NCI-H2107 (cell line): ENCODE measurements around the gene OR8B8.
"Not testable (repeated sequence)": the region's sequence is repeated elsewhere in the genome, so short reads cannot be mapped to it uniquely, and the experiment has no call there.

Source experiments
- DNase-seq: peaks from one replicate; lab custom pipeline; 2025; lab: John Stamatoyannopoulos, UW

OR8B8 gene, protein sequence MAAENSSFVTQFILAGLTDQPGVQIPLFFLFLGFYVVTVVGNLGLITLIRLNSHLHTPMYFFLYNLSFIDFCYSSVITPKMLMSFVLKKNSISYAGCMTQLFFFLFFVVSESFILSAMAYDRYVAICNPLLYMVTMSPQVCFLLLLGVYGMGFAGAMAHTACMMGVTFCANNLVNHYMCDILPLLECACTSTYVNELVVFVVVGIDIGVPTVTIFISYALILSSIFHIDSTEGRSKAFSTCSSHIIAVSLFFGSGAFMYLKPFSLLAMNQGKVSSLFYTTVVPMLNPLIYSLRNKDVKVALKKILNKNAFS

DNA sequence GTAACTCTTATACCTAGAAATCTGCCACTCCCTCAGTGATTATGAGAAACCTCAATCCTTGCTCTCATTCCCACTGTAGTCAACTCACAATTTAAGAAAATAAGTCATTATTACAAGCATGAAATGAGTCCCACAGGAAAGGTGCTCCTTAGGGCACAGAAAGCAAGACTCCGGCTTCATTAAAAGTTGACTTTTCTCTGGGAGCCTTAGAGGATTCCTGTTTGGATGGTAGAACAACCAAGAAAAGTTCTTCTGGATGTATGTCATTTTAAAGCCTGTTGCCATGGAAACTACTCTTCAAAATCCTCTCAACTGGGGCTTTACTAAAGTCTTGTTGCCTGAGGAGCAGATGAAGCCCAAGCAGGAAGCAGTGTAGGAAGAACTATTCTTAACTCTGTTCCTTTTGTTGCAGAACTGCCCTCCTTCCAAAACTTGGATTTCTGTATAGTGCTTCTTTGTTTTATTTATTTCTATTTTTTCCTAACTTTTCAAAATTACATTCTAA, at the start of gene OR8B8:
Gene OR8B8 (minus strand): TSS at position 51 of the 505 bp plus-strand sequence. CDS start 4,611 bp downstream, outside the sequence.
- no peak for DNase-seq

DNA sequence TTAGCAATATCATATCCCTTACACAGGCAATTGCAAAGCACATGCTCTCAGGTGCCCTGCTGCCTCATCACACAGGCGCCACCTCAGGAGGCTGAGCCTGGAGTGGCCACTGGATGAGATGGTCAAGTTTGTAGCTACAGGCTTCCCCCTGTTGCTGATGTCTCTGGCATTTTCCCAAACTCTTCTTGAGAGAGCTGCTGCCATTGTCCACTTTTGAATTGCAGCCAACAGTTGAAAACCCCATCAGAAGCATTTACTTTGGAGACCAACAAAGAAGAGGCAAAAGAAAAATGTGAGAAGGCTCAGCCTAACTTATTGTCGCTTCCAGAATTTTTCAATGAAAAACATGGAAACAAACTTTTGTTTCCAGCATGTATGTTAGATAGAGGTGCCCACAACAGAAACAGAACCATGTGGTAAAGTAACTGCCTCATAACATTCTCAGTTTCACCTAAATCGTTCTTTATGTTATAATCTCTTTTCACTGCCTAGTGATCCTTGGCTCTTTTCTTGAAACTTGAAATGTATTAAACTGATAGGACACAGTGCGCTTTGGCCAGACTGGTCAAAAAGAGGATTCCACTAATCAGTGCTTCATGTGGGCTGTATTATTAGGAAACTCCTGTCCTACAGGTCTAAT, 47.6 kb upstream of the OR8B8 start:
- no peak for DNase-seq

DNA sequence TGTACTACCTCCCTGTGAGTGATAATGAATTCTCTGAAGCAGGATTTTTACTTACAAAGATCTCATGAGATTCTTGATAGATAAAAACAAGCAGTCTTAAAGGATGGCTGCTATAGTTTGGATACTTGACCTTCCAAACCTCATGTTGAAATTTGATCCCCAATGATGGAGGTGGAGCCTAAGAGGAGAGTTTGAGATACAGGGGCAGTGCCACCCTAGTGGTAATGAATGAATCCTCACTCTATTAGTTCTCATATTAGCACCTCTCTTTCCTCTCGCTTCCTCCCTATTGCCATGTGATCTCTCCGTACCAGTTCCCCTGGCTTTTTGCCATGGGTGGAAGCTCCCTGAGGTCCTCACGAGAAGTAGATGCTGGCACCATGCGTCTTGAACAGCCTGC, 37.9 kb upstream of the OR8B8 start:
- no peak for DNase-seq

DNA sequence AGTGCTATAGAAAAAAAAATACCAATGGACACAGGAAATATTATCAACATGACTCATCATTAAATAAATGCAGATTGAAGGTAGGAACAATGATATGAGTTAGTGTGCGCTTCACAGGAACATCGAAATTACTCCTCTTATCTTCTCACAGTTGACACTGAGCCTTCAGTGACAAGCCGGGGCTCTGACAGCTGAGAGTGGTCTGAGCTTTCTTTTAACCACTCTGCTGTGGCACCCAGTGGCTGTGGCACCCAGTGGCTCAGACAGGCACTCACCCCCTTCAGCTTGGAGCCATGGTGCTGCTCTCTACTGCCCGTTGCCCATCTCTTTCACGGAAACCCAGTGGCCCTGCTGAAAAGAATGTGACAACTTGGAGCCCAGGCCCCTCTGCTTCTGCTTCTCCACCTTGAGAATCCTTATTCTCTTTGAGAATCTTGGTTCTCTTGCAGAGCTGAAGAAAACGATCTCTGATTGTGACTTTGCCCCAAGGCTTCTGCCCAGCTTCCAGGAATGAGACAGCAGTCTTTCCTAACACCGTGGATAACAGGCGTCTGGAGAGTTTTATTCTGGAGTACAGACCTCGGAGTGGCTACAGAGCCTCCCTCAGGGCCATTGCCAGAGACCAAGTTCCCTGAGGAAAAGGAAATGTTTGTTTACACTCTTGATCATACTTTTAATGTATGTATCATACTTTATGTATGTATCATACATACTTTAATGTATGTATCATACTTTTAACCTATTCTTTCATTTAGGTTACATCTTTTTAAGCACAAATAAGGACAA, 37.1 kb upstream of the OR8B8 start:
- no peak for DNase-seq

DNA sequence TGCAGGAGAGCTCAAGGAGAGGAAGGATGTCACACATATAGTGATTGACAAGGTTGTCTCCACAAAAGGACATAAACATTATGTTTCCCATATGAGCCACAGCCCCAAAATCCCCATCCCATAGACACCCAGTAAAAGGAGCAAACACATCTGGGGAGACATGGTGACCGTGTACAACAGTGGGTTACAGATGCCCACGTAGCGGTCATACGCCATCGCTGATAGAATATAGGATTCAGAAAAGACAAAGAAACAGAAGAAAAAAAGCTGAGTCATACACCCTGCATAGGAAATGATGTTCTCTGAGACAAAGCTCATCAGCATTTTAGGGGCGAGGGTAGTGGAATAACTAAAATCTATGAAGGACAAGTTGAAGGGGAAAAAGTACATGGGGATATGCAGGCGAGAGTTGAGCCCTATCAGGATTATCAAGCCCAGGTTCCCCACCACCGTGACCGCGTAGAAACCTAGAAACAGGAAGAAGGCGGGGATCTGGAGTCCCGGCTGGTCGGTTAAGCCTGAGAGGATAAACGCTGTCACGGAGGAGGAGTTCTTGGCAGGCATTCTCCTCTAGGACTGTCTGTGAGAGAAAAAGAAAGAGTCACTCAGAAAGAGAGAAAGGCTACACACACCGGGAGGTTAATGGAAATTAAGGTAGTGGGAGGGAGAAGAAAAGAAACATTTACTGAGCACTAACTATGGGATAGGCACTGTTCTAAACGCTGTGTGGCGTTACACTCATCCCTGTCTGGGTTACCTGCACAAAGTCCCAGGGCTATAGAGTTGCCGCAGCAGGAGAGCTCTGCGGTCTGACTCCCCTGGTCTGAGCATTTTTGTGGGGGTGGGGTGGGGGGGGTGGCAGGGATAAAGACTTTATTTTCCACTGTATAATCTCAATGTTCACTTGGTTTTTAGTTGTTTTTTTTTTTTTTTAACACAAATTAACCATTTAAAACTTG, 36.1 kb upstream of the OR8B8 start:
- DNase-seq: no peak

DNA sequence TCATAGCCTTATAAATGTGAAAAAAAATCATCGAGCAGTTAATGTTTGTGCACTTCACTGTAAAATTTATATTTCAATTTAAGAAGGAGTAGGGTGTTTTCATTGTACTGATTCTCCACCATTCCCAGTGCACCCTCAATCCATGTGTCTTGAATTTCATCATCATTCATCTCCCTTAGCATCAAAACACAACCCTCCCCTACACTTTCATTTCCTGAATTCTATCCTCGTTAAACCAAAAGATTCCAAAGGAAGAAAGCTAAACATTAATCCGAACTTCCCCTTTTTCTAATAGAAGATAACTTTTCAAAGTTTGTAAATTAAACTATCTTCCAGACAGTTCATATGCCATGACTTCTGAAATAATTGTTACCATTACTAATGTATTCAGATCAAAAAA, 34.1 kb upstream of the OR8B8 start:
- DNase-seq: no peak

DNA sequence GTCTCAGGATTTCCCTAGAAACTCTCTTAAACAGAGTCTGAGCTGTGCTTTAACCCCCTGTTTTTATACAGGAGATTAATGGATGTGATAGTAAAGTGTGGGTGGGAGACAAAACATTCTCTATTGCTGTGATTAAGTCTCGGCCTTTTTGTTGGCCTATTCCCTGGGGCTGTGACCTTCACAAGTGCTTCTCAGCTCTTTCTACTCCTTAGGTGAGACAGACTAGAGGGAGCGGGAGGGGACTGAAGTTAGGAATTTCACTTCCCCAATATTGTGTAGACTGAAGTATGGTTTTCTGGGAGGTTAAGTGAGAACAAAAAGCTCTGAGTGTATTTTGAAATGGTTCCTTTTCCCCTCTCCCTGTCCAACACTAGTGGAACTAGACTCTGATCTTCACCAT, 29.8 kb upstream of the OR8B8 start:
- DNase-seq: no peak

DNA sequence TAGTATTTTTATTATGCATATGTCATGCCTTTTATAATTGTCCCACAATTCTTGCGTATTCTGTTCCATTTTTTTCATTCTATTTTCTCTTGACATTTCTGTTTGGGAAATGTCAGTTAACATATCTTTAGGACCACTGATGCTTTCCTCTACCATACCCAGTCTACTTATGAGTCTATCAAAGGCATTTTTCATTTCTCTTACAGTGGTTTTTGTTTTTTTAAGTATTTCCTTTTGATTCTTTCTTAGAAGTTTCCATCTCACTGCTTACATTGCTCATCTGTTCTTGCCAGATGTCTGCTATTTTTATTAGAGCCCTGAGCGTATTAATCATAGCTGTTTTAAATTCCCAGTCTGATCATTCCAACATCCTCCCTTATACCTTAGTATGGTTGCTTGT, 29.3 kb upstream of the OR8B8 start:
- no peak for DNase-seq

DNA sequence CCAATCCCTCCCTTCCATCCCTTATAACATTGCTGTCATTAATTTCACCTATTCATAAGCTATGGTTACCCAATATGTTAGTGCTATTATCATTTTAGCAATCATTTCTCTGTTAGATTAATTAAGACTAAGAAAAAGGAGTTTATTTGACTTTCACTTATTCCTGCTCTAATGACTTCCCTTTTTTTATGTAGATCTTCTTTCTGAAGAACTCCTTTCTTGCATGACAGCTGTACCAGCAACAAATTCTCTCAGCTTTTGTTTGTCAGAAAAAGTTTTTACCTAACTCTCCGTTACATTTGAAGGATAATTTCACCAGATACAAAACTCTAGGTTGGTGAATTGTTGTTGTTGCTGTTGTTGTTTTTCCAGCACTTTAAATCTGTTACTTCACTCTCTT, 28.6 kb upstream of the OR8B8 start:
- no peak for DNase-seq

DNA sequence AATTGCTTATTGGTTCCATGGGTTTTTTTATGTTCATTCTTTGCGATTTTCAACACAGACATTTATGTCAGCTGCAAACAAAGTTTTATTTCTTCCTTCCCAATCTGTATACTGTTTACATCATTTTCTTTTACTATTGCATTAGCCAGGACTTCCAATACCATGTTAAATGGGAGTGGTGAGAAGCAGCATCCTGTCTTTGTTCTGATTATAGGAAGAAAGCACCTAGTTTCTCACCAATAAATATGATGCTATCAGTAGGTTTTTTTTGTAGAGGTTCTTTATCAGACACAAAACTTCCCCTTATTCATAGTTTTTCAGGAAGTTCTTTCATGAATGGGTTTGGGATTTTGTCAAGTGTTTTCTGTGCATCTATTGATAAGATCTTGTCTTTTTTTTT, 28.0 kb upstream of the OR8B8 start:
- no peak for DNase-seq

DNA sequence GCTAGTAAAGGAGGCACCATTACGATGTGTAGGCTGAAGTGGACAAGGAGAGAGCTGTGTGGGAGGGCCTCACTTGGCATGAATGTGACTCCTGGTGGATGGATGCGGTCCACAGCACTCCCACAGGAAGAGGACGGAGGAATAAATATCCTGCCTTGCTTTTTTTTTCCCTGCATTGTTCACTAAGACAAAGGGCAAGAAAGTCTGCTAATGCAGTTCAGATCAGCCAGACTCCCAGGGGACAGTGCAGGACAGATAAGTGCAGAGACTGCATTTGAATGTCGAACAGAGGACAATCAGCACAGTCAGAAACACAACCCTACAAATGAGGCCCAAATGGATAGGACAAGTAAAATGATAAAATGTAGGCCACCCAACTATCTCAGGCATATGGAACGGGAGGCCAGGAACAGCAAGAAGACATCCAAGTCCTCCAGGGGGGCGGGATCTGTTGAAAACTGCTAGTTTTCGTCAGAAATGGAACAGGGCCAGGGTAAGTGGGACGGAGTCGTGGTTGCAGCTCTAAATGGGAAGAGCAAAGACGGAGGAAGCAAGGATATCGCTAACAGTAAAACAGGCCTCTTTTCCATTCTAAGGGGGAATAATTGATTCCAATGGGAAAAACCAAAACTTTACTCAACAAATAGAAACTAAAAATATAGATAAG, 25.2 kb upstream of the OR8B8 start:
- no peak for DNase-seq

DNA sequence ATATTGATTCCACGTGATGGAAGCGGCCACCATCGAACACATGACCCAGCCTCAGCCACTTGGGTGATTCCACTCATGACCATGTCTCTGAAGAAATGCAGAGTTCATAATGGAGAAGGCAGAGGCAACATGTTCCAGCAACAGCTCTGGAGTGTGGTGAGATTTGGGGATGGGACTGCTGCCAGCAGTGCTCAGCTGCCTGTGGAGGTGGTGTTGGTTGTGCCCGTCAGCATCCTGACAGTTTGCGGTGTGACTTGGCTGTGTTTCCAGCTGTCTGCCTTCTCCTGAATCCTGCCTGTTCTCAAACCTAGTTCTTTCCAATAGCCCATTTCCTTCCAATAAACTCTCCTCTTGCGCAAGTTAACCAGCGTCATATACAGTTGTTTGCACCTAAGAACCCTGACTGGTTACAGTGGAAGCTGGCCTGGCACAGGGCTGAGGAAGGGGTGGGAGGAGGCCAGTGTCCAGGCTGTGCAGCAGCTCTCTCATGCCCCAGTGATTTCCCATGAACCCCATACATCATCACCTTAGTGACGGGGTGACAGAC, 22.0 kb upstream of the OR8B8 start:
- no peak for DNase-seq

DNA sequence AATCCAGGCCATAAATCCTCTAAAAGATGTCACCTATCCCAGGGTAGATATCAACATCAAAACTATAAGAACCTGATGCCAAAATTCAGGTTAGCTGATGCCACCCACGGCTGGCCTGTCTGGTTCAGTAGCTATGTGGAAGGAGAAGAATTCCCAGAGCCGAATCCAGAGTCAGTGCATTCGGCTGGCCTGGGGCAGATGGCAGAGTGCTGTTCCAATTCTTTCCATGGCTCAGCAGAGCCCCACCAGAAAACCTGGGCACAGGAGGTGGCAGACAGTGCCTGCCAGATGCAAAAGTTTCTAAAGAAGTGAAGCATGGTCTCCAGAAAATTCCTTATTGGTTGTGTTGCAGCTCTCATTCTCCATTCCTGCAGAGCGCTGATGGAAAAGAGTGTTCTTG, 19.9 kb upstream of the OR8B8 start:
- DNase-seq: no peak

DNA sequence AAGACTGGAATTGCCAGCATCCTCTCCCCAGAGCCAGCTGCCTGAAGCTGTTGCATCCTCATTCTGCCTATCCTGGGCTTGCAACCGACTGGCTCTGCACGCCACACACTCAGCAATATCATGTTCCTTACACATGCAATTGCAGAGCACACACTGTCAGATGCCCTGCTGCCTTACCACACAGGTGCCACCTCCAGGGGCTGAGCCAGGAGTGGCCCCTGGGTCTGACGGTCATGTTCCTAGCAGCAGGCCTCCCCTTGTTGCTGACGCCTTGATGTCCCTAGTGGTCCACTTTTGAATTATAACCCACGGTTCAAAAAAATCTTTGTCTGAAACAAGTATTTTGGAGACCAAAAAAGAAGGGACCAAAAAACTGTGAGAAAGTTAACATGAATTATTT, 18.5 kb upstream of the OR8B8 start:
- no peak for DNase-seq

DNA sequence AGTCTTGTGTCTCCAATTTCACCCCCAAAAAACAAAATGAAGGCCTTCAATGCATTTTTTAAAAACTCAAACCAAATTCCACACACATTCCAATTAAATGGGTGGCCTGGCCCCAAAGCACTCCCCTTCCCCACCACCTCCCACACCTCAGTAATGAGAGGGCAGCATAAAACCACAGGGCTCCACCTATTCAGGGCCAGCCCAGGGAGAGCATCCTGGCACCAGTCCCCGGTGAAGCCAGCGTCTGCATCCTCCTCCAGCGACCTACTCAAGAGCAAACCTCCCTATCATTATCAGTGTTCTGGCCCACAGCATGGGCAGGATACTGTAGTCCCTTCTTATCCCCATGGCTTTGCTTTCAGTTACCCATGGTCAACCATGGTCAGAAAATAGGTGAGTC, 17.8 kb upstream of the OR8B8 start:
- no peak for DNase-seq

DNA sequence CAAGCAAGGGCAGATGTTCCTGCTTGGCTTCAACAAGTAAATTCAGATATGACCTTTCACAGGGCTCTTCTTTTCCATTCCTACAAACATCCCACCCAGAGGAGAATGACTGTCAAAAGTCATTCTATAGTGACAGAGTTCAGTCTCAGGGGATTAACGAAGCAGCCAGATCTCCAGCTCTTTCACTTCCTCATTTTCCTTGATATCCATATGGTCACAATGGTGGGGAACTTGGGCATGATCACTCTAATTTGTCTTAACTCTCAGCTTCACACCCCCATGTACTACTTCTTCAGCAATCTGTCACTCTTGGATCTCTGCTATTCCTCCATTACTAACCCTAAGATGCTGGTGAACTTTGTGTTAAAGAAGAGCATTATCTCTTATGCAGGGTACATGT, 15.0 kb upstream of the OR8B8 start:
- DNase-seq: no peak

DNA sequence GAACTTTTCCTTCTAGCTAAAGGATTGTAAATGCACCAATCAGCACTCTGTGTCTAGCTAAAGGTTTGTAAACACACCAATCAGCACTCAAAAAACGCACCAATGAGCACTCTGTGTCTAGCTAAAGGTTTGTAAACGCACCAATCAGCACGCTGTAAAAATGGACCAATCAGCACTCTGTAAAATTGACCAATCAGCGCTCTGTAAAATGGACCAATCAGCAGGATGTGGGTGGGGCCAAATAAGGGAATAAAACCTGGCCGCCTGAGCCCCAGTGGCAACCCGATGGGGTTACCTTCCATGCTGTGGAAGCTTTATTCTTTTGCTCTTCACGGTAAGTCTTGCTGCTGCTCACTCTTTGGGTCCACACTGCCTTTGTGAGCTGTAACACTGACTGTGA, 13.9 kb upstream of the OR8B8 start:
- not testable (repeated sequence) for DNase-seq

DNA sequence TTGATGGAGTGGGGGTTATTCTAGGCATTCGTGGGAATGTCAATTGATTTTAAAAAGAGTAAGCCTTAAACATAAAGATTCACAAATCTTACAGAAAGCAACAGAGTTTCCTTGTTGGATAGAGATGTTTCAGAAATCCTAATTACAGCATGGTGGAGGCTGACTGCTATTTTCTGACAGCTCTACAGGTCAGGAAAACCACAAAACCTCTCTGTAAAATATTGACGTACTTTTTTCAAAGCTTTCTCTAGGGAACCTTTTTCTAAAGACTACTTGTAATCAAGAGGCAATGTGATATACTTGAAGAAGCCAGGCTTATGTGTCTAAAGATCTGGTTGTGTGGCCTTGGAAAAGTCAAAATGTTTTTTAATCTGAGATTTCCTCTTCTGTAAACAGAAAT, 9.1 kb upstream of the OR8B8 start:
- DNase-seq: no peak

DNA sequence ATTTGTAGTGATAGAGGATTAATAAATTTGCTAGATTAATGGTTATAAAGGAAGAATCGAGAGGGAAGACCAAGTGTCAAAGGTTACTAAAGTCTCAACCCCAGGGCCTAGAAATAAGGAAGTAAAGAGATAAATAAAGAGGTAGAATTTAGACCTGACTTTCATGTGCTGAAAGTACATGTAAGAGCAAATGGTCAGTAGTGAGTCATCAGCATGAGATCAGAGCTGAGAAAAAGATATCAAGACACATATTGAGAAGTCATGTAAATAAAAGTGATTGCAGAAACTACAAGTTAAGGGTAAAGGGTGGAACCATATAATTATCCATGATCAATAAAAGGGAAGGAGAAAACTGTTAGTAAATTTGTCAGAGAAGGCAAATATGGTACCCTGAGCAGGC, 1.4 kb upstream of the OR8B8 start:
- DNase-seq: no peak

DNA sequence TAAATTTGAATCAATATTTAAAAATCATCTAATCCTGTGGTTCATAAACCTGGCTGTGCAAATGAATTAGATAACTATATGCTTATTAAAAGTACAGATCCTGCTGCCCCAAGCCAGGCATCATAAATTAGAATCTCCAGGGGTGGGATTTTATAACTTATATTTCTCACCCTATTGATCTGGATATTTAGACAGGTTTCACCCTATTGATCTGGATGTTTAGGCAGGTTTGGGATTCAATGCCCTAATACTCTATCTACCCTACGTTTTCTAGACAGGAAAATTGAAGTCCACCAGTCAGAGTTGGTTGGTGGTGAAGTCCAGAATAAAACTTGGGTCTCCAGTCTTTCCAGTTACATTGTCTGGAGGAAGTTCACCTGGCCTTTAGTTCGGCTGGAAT, 2.6 kb downstream of the OR8B8 start:
- no peak for DNase-seq

DNA sequence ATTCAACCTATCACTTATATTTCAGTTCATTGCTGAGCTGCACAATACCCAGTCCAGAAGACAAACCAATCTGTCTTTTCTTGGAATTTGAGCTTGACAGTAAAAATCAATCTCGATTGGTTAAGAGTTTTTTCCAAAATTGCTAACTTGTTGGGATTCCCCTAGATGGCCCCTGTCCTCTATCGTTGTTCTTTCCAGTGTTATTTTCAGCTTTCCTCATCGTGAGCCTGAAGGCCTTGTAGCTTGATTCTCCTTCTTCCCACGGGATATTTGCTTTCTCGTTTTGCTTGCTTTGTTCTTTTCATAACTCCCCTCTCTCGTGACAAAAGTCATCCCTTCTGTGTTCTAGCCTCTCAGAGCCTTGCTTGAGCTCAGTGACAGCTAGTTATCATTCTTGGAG, 3.1 kb downstream of the OR8B8 start:
- no peak for DNase-seq
